GM12872 (cell line): ENCODE measurements around the gene TNFRSF8.

Experiments
- CTCF ChIP-seq: IDR thresholded peaks from 3 replicates; pipeline ENCODE4 v1.5.1; 2011; ENCODE audit warnings: low read depth, mild to moderate bottlenecking, low read length, moderate library complexity; ENCODE audit not compliant: insufficient read depth

The TNFRSF8 gene

DNA sequence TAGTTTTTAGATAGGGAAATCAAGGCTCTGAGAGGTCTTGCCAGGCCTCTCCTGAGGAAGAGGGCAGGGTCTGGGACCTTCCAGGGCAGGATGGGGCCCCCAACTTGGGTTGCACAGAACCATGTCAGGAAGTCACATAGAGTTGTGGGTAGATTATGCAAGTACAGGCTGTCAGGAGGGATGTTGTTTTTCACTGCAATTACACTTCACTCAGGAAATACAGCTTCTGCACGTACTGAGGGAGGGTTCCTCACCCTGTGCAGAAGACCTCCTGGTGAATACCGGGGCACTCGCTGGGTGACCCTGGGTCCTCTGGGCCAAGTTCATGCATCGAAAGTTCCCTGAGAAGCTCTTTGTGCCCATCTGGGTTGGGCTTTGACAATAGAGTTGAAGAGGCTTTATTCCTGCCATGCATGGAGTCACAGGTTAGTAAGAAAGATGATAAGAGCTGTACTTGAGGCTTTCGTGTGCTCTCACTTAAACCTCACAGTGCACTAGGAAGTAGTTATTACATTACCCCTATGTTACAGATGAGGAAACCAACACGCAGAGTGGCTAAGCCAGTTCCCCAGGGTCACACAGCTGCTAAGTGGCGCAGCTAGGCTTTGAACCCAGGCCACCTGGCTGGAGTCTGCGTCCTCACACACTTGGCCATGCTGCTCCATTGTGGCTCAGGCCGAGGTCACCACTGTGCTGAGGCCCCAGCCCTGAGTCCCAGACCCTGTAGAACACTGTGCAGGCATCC is 87.5 kb downstream of the TNFRSF8 start:
- no peak for TF ChIP-seq CTCF

- TF ChIP-seq CTCF: no peak
Observed at GRCh38 chr1:12151465-12151864, 88.4 kb downstream of the TNFRSF8 start.

DNA sequence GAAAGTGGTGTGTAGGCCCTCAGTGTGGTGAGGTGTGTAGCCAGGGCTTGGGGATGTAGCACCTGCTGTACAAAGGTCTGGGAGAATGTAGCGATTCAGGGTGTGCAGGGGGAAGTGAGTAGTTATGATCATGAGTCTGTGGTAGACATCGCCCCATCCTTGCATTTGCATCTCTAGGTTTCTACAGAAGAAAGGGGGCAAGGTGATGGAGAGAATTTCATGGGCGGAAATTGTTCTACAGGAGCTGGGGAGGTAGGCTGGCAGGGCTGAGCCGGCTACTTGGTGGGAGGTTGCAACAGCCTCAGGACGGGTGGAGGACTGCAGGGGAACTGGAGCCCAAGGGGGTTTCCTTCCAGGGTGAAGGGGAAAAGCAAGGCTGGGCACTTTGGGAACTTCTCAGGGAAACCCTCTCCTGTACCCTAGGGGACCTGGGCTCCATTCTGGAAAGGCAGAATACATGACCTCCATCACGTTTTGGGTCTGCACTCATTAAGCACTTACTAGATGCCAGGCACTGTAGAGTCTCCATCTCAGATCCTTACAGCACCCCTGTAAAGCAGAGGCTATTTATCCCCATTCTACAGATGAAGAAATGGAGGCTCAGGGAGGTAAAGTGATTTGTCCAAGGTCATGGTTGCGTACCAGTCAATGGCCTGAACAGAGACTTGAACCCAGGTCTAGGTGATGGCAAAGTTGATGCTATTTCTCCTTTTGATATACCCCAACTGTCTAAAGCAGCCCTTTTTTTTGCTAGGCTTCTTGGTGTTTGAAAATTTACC is 89.2 kb downstream of the TNFRSF8 start:
- TF ChIP-seq CTCF: no peak

DNA sequence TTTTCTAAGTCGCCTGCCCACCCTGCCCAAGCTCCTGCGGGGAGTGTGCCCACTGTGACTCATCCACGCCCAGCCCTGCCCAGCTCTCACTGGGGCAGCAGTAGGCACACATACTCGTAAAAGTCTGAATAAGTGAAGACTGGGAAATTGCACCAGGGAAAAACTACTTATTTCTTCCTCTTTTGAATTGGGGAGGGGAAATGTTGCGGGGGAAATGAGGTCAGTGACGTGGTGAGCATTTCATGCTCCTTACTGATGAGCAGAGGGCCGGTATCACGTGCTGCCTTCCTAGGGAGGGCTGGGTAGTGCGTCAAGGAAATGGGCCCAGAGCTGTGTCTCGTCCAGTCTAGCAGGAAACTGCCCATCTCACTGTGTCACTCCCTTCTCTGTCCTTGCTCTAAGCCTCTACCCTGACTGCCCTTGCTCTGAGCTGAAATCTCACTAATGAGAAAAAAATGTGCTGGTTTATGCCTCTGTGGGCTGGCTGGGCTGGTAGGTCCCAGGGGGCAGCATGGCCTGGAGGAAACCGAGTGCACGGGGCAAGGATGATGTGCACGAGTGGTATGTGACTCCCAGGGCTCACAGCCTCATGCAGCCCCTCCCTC is 90.2 kb downstream of the TNFRSF8 start:
- TF ChIP-seq CTCF: no peak

DNA sequence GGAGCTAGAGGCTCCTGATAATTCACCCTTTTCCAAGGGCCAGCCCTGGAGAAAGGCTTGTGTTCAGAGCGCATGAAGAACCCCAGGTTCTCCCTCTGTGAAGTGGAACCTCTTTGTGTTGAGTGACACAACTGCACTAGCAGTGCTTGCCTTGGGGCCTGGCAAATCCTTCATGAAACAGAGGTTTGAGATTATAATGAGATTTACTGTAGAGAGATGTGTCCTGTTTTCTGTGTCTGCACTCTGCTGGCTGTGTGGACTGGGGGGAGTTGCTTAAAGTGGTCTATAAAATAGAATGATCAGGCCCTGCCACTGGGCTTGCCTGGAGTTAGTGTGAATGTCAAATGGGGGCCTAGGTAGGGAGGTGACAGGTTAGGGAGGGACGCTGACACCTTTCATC is 92.2 kb downstream of the TNFRSF8 start:
- no peak for TF ChIP-seq CTCF

GRCh38 chr1:12157366-12158231 is 94.5 kb downstream of the TNFRSF8 start:
- TF ChIP-seq CTCF: no peak
